Measurements from ENCODE around the gene KLHDC1.
"Not testable (repeated sequence)": the region's sequence is repeated elsewhere in the genome, so short reads cannot be mapped to it uniquely, and the experiment has no call there.

The KLHDC1 gene

GRCh38 chr14:49727171-49727570, 34.3 kb downstream of the KLHDC1 start:
- DNase-seq, result no peak

- no peak for DNase-seq
Observed at GRCh38 chr14:49732896-49733295, 40.0 kb downstream of the KLHDC1 start.

GRCh38 chr14:49733836-49734235, 40.9 kb downstream of the KLHDC1 start:
- no peak for DNase-seq

- not testable (repeated sequence) for DNase-seq
Observed at GRCh38 chr14:49735669-49736068, 42.7 kb downstream of the KLHDC1 start.

- no peak for DNase-seq
Observed at GRCh38 chr14:49745191-49745590, 52.3 kb downstream of the KLHDC1 start.

- DNase-seq, result not testable (repeated sequence)
Observed at GRCh38 chr14:49746476-49746875, 53.6 kb downstream of the KLHDC1 start.

GRCh38 chr14:49754570-49755097, 61.7 kb downstream of the KLHDC1 start:
- DNase-seq, result no peak

- no peak for DNase-seq
Observed at GRCh38 chr14:49755378-49755777, 62.5 kb downstream of the KLHDC1 start.

GRCh38 chr14:49761839-49762551, 69.1 kb downstream of the KLHDC1 start:
- no peak for DNase-seq

- DNase-seq, result no peak
Observed at GRCh38 chr14:49766839-49767238, 73.9 kb downstream of the KLHDC1 start.

GRCh38 chr14:49767270-49767570, 74.3 kb downstream of the KLHDC1 start:
- no peak for DNase-seq

- DNase-seq, result peak; percentile 91
Observed at GRCh38 chr14:49767571-49768300, 74.8 kb downstream of the KLHDC1 start, which contains the start of gene KLHDC2. Gene KLHDC2, plus strand, starts transcription at chr14:49768153. Its CDS starts 316 bp downstream, at chr14:49768469.

- peak; percentile 7 for DNase-seq
Observed at GRCh38 chr14:49768301-49769121, 75.6 kb downstream of the KLHDC1 start.

- DNase-seq, result no peak
Observed at GRCh38 chr14:49769171-49769570, 76.3 kb downstream of the KLHDC1 start.

GRCh38 chr14:49769581-49770211, 76.8 kb downstream of the KLHDC1 start:
- DNase-seq, result no peak

- DNase-seq, result no peak
Observed at GRCh38 chr14:49770212-49770817, 77.4 kb downstream of the KLHDC1 start.

GRCh38 chr14:49771691-49772090, 78.8 kb downstream of the KLHDC1 start:
- not testable (repeated sequence) for DNase-seq

- DNase-seq, result no peak
Observed at GRCh38 chr14:49774106-49774505, 81.2 kb downstream of the KLHDC1 start.

GRCh38 chr14:49778421-49778820, 85.5 kb downstream of the KLHDC1 start:
- no peak for DNase-seq

GRCh38 chr14:49781040-49781439, 88.1 kb downstream of the KLHDC1 start:
- not testable (repeated sequence) for DNase-seq

GRCh38 chr14:49783394-49784014, 90.6 kb downstream of the KLHDC1 start:
- DNase-seq, result no peak

- no peak for DNase-seq
Observed at GRCh38 chr14:49786315-49786714, 93.4 kb downstream of the KLHDC1 start.

Data from GDM1 (cell line).